GM19397 (cell line): ENCODE measurements around the gene TEX9.
"Not testable (repeated sequence)": the region's sequence is repeated elsewhere in the genome, so short reads cannot be mapped to it uniquely, and the experiment has no call there.

Source experiments
- ATAC-seq: cut with Tn5 transposase; IDR thresholded peaks from one replicate; pipeline ENCODE4 v1.9.1; 2021; ENCODE audit warnings: mild to moderate bottlenecking, moderate library complexity; ENCODE audit not compliant: unreplicated experiment

TEX9 gene

GRCh38 chr15:56365075-56365711 lies at the start of gene TEX9:
TSS of gene TEX9 (plus strand) at chr15:56365426. CDS start at chr15:56365451, 25 bp downstream.
- peak; percentile 95 for ATAC-seq

GRCh38 chr15:56316561-56316960 lies 48.7 kb upstream of the TEX9 start:
- not testable (repeated sequence) for ATAC-seq

- no peak for ATAC-seq
These were observed 44.9 kb upstream of the TEX9 start for GRCh38 chr15:56320316-56320715.

GRCh38 chr15:56320861-56321260 lies 44.4 kb upstream of the TEX9 start:
- ATAC-seq, result no peak

- no peak for ATAC-seq
These were observed 42.8 kb upstream of the TEX9 start for GRCh38 chr15:56322444-56322843.

- no peak for ATAC-seq
These were observed 41.8 kb upstream of the TEX9 start for GRCh38 chr15:56323435-56323834.

GRCh38 chr15:56325186-56325585 lies 40.0 kb upstream of the TEX9 start:
- no peak for ATAC-seq

GRCh38 chr15:56327721-56328502 lies 37.3 kb upstream of the TEX9 start:
- no peak for ATAC-seq

GRCh38 chr15:56337084-56337725 lies 28.0 kb upstream of the TEX9 start:
- ATAC-seq, result no peak

GRCh38 chr15:56339594-56339993 lies 25.6 kb upstream of the TEX9 start:
- no peak for ATAC-seq

GRCh38 chr15:56341201-56341600 lies 24.0 kb upstream of the TEX9 start:
- no peak for ATAC-seq

GRCh38 chr15:56342653-56343052 lies 22.6 kb upstream of the TEX9 start:
- ATAC-seq, result no peak

GRCh38 chr15:56343879-56344278 lies 21.3 kb upstream of the TEX9 start:
- ATAC-seq, result no peak

- ATAC-seq, result no peak
These were observed 20.9 kb upstream of the TEX9 start for GRCh38 chr15:56344336-56344735.

GRCh38 chr15:56346414-56346813 lies 18.8 kb upstream of the TEX9 start:
- no peak for ATAC-seq

- ATAC-seq, result no peak
These were observed 15.7 kb upstream of the TEX9 start for GRCh38 chr15:56349554-56349953.

GRCh38 chr15:56351353-56351752 lies 13.9 kb upstream of the TEX9 start:
- no peak for ATAC-seq

- ATAC-seq, result no peak
These were observed 13.2 kb upstream of the TEX9 start for GRCh38 chr15:56351957-56352506.

GRCh38 chr15:56353119-56353518 lies 12.1 kb upstream of the TEX9 start:
- ATAC-seq, result no peak

GRCh38 chr15:56353740-56354139 lies 11.5 kb upstream of the TEX9 start:
- no peak for ATAC-seq

- peak; percentile 45 for ATAC-seq
These were observed 8.6 kb upstream of the TEX9 start for GRCh38 chr15:56356616-56357015.

GRCh38 chr15:56358604-56359003 lies 6.6 kb upstream of the TEX9 start:
- ATAC-seq, result no peak
